Astrocyte of the cerebellum (primary cell): Measurements from ENCODE around the gene TNIK.

Experiments used
- DNase-seq: peaks from one replicate; pipeline ENCODE4 v3.0.0-alpha.2; 2011; ENCODE audit warnings: low read depth
- H3K4me3 ChIP-seq: 2 replicates; pipeline ENCODE4 v1.5.1; 2011; ENCODE audit warnings: mild to moderate bottlenecking, low read depth, low read length, moderate library complexity
- CTCF ChIP-seq: IDR thresholded peaks from 2 replicates; pipeline ENCODE4 v1.5.1; 2012; ENCODE audit warnings: low read length, low read depth, moderate library complexity, mild to moderate bottlenecking; ENCODE audit errors: missing control alignments
- in situ Hi-C: cut with HindIII; loops from 2 replicates; pipeline ENCODE4 v1.10.0; 2017; ENCODE audit warnings: low sequenced_read_pairs

TNIK gene

DNA sequence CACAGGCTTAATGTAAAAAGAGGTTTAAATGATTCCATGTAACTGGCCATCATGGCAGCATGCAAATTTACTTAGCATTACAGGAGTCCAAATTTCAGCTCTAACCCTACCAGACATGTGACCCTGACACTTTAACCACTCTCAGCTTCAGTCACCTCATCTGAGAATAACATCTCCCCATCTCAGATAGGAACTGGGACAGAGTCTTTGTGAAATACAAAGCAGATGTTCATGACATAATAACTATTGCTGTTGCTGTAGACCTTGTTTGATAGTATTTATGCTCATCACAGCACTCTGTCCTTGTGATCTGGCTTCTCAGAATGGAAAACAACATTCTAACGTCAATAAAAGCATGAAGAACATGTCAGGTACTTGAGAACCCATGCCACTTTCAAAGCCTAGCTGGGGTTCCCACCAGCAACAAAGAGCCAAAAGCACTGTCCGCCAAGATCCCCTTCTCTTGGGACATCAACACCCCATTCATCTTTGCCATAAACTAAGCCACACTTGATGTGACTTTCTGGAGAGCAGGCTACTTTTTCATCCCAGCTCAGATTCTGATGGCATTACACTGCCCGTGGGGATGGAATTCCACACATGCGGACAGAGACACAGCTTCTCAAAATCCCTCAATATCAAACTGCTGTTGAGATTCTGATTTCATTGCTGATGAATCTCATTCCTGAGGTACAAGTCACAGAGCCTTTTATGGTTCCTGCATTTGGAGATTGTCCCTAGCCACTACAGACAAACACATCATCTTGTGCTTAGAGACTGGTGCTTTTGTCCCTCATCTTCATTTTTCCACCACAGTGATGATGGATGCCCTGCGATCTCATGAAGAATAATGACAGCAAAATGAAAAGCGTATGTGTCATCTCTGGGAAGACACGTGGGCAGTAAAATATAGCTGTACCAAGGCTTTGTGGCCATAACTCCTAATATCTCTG, 202.7 kb downstream of the TNIK start:
- DNase-seq: no peak
- no peak for TF ChIP-seq CTCF
- H3K4me3 ChIP-seq: no peak overlapping the region
- in situ Hi-C loops: no loop called here

DNA sequence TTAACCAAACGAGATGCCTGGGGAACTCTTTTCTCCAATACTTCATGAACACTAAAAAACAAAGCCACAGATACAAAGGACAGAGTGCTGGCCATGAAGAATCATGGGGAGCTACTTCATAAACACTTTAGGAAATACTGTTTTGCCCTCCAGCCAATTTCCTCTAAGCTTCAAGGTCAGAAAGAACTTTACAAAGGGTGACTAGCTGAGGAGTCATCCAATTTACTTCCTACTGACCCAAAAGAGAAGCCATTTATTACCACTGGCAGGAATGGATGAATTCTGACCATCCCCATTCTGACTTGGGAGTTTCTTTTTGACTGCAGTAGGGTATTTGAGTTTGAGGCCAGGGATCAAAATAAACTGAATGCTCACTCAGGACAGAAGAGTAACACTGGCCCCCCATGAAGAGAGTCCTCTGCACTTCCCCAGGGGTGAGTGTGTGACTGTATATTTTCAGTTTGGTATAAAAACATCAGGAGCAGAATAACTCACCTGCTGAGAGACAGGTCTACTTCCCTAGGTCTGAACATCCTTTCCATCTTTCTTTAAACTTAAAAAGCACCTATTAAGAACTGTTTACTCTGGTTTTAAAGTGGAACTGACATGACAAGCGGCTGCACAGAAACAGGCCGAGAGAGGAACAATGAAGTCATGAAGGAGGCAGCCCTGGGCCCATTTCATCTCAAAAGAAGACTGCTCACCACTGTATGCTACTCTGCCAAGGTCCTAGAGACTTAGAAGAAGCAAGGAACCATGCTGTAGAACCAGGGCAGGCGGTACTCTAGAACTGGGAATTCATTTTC, 203.6 kb downstream of the TNIK start:
- no peak for DNase-seq
- no peak for TF ChIP-seq CTCF
- no peak overlapping the region for H3K4me3 ChIP-seq
- in situ Hi-C loops: no loop called here

DNA sequence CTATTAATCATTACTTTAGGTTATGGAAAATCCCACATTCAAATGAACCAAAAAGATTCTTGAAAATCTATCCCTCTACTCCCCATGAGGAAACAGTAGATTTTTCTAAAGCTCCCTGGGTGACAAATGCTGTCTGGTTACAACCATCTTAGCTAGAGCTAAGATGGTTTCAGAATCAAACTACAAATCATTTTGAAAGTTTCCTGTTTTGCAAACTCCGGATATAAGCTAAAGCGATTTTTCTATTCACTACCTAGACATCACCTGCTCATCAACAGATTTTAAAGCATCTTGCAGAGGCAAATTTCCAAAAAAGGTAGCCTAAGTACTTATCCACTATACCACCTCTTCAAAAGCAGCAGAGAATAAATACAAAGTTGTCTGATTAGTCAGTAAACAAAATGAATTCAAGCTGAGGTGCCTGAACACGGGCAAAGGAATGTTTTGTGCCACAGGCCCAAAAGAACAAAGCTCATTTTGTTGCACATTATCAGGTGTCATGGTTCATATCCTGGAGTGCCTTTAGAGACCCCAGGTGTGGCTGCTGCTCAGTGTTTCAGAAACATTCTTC, 204.9 kb downstream of the TNIK start:
- no peak for DNase-seq
- no peak for TF ChIP-seq CTCF
- in situ Hi-C loops: no loop called here
- H3K4me3 ChIP-seq: no peak overlapping the region

- no peak overlapping the region for H3K4me3 ChIP-seq
- no peak for TF ChIP-seq CTCF
- in situ Hi-C loops: no loop called here
- no peak for DNase-seq
Observed at GRCh38 chr3:171254315-171254714, 205.9 kb downstream of the TNIK start.

GRCh38 chr3:171251835-171252234, 208.4 kb downstream of the TNIK start:
- H3K4me3 ChIP-seq: no peak overlapping the region
- DNase-seq: no peak
- in situ Hi-C loops: no loop called here
- TF ChIP-seq CTCF: no peak

GRCh38 chr3:171250444-171250843, 209.8 kb downstream of the TNIK start:
- H3K4me3 ChIP-seq: no peak overlapping the region
- TF ChIP-seq CTCF: no peak
- DNase-seq: no peak
- in situ Hi-C loops: no loop called here
